Colonic mucosa (tissue), 4 donors: ENCODE measurements around the gene ATG9A. TPM values are rescaled to one million over a fixed set of nuclear protein-coding genes. Genes with fewer than 3 reads are reported as not detected.

Source experiments
- DNase-seq: peaks from one replicate; pipeline ENCODE4 v3.0.0-alpha.2; 2020
- H3K27ac ChIP-seq: fragments of 200-600 bp; one replicate; pipeline ENCODE4 v1.8.0; 2021
- H3K27me3 ChIP-seq: fragments of 200-600 bp; one replicate; pipeline ENCODE4 v1.8.0; 2021
- H3K36me3 ChIP-seq: fragments of 200-600 bp; one replicate; pipeline ENCODE4 v1.8.0; 2021
- H3K4me1 ChIP-seq: fragments of 200-600 bp; one replicate; pipeline ENCODE4 v1.8.0; 2021; ENCODE audit warnings: mild to moderate bottlenecking
- H3K4me3 ChIP-seq: fragments of 200-600 bp; one replicate; pipeline ENCODE4 v1.8.0; 2021
- H3K9ac ChIP-seq, 2 donors: one replicate each; pipeline ENCODE4 v1.7.0; 2013; ENCODE audit warnings: control low read depth in 2 of 2, low read depth in 2 of 2, low read length in 2 of 2
- H3K9me3 ChIP-seq: fragments of 200-600 bp; one replicate; pipeline ENCODE4 v1.8.0; 2021
- intact Hi-C: fragments of 100-400 bp; cut with DNase I; formaldehyde crosslinking; loops from one replicate; pipeline ENCODE4 v1.14.1; 2022
- total RNA-seq, 2 donors: library from RNA; stranded (reverse); fragmentation: NEBNext Ultra II Directional in 1 of 2; extraction: Animal tissue kit (Norgen Biotek cat#: 25700) in 1 of 2; gene quantifications; one replicate each; pipeline ENCODE4 v1.2.1, GENCODE V29; 2021
- TF ChIP-seq, protein P1 (sequence below): fragments of 200-600 bp; IDR thresholded peaks from one replicate; pipeline ENCODE4 v1.8.0; 2022; ENCODE audit warnings: antibody characterized with exemption, mild to moderate bottlenecking
- donor health status: healthy.
- donor health status: DM: no; HTN: no; CAD: no.
- donor health status: DM: no; HTN: no; CAD: no.

ATG9A gene
- total RNA-seq, 2 donors from 2014 or later: 56.4 to 63.8 TPM

DNA sequence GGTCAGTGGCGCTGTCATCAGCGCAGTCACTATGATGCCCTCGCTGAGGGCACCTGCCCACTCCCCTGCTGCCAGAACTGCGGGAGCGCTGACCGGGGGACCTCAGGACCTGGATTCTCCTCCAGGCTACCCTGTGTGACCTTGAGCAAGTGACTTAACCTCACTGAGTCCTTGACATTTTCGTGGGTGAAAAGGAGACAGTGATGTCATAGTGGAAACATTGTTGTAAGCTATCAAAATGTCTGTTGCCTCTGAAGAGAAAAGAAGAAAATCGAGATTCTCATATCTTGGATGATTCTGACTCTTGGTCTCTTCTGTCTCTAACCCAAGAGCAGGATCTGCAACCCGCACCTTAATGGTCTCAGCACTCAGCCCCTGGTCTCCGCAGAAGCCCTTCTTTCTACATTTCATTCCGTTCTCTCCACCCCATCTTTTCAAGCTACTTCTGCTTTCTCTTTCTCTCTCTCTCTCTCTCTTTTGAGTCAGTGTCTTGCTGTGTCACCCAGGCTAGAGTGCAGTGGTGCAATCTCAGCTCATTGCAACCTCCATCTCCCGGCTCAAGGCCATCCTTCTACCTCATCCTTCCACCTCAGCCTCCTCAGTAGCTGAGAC is 25.3 kb upstream of the ATG9A start:
- no peaks in the 10 kb centered on the region for H3K9me3 ChIP-seq
- peak overlapping the region; percentile 83 to 94 for H3K9ac ChIP-seq
- peak overlapping the region; percentile 81 for H3K27ac ChIP-seq
- peaks cover 19% of the 10 kb centered on the region for H3K4me1 ChIP-seq
- TF ChIP-seq, protein P1, sequence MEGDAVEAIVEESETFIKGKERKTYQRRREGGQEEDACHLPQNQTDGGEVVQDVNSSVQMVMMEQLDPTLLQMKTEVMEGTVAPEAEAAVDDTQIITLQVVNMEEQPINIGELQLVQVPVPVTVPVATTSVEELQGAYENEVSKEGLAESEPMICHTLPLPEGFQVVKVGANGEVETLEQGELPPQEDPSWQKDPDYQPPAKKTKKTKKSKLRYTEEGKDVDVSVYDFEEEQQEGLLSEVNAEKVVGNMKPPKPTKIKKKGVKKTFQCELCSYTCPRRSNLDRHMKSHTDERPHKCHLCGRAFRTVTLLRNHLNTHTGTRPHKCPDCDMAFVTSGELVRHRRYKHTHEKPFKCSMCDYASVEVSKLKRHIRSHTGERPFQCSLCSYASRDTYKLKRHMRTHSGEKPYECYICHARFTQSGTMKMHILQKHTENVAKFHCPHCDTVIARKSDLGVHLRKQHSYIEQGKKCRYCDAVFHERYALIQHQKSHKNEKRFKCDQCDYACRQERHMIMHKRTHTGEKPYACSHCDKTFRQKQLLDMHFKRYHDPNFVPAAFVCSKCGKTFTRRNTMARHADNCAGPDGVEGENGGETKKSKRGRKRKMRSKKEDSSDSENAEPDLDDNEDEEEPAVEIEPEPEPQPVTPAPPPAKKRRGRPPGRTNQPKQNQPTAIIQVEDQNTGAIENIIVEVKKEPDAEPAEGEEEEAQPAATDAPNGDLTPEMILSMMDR: no peak
- no peaks in the 10 kb centered on the region for H3K36me3 ChIP-seq
- DNase-seq: no peak
- intact Hi-C loops: no loop called here
- H3K27me3 ChIP-seq: no peaks in the 10 kb centered on the region
- peak overlapping the region; percentile 89 for H3K4me3 ChIP-seq

DNA sequence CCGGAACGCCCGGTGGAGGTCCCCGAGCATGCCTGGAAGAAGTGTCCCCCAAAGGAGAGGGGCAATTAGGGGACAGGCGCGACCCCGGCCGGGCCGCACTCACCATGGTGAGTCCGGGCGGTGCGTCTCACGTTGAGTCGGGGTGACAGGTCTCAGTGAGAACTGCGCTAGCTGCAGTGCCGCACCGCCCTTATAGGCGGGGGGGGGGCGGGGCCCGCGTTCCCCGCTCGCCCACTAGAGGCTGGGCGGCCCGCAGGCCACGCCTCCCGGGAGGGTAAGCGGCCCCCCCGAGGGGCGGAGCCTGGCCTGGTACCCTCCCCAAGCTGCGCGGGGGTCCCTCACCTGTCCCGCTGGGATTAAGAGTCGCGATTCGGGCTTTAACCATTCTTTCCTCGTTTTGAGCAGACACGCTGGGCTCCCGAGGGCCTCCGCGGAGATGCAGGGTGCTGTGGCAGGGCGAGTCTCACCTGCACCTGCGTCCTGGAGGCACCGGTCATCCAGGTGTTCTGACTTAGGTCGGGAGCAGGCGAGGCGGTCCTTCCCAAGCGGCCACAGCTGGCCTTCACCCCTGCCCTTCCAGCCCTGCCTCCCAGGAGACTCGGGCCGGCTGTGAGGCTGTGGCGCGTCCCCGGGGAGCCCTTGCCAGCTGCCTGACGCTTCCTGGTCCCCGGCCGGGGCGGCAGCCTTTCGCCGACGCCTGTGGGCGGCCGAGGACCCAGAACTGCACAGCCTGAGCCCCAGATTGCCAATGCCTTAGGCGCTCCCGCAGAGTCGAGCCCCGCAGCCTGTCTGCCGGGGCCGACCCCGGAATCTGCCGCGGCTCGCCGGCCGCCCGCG is 24.5 kb upstream of the ATG9A start, which contains the start of gene TUBA4A:
Gene TUBA4A, minus strand, starts transcription at position 166 of the 837 bp plus-strand sequence. Its CDS starts 60 bp downstream, at position 106.
- DNase-seq: peak; percentile 94
- Histone ChIP-seq H3K27me3 (no peaks in the 10 kb centered on the region), H3K27ac (peak within 1 kb of the TSS; percentile 81), H3K4me3 (peak within 1 kb of the TSS; percentile 89), H3K9ac (peak within 1 kb of the TSS; percentile 83 to 94), H3K36me3 (no peaks in the 10 kb centered on the region), H3K9me3 (no peaks in the 10 kb centered on the region), H3K4me1 (peaks cover 26% of the 10 kb centered on the region)
- intact Hi-C loops: no loop called here
- TF ChIP-seq, protein P1: peak; percentile 15

DNA sequence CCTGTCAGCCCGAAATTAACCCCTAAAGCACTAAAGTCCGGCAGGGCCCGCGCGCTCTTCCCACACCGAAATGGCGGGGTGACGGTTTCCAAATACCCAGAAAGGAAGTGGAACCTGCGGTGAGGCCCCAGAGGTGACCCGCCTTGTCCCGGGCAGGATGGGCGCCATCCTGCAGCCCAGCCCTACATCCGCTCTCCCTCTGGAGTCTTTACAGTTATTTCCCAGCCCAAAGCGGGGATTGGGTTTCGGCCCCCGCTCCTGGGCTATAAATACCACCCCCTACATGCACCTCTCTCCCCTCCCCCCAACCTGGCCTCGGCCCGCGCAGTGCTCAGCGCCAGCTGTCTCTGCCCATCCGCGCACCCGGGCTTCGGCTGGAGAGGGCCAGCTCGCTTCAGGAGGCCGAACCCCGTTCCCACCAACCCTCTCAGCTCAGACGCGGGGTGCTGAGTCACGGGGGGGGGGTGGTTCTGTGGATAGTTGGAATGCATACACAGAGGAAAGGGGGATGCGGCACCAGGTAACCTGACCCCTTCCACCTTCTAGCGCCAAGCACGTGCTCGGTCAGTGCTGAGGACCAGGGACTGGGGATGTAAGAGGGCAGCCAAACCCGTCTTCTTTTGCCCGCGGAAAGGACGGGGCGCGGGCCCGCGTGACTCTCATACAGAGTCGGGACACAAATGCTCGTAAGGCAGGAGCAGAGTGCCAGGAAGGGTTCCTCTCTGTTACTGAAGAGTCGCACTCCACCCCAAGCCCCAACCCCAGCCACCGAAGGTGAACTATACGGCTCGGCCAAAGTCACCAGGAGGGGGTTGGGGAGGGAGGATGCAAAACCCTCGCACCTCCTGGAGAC is 23.7 kb upstream of the ATG9A start, which contains the start of gene TUBA4B:
Gene TUBA4B, plus strand, starts transcription at position 344 of the 853 bp plus-strand sequence. Its CDS starts 165 bp downstream, at position 509.
- TF ChIP-seq, protein P1: no peak
- intact Hi-C loops: no loop called here
- peaks cover 26% of the 10 kb centered on the region for H3K4me1 ChIP-seq
- no peaks in the 10 kb centered on the region for H3K36me3 ChIP-seq
- peak; percentile 63 for DNase-seq
- no peaks in the 10 kb centered on the region for H3K9me3 ChIP-seq
- no peaks in the 10 kb centered on the region for H3K27me3 ChIP-seq
- H3K9ac ChIP-seq: peak within 1 kb of the TSS; percentile 83 to 94
- H3K27ac ChIP-seq: peak within 1 kb of the TSS; percentile 81
- peak within 1 kb of the TSS; percentile 89 for H3K4me3 ChIP-seq

DNA sequence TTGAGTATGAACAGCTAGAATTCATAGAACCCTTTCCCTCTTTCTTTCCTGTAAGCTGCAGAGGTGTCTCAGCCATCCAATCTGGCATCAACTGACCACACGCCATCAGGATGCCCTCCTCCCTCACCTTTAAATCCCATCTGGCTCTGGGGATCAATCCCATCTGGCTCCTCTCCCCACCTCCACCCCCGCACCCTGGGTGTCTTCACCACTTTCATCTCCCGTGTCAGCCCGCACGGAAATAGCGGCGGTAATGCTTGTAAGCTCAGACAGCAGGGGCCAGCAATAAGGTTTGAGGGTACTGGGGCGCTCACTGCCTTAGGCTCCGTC is 23.1 kb upstream of the ATG9A start:
- Histone ChIP-seq H3K9me3 (no peaks in the 10 kb centered on the region), H3K27ac (peak overlapping the region; percentile 81), H3K27me3 (no peaks in the 10 kb centered on the region), H3K9ac (peak overlapping the region in 1 of 2 donors; percentile 94), H3K4me3 (peak overlapping the region; percentile 89), H3K36me3 (no peaks in the 10 kb centered on the region), H3K4me1 (peaks cover 28% of the 10 kb centered on the region)
- TF ChIP-seq, protein P1: no peak
- DNase-seq: peak; percentile 47
- intact Hi-C loops: no loop called here

DNA sequence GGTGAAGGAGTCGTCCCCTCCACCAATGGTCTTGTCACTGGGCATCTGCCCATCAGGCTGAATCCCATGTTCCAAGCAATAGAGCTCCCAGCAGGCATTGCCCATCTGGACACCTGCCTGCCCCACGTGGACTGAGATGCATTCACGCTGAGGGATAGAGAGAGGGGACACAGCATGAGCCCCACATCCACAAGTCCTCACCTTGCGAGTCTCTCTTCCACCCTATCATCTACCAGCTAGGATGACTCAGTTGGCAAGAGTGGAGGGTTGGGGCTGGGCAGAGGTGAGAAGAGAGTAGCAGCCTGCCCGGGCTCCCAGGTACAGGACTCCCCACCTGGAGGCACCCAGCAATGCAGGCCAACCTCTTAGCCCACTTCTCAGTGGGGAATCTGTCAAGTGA is 22.6 kb upstream of the ATG9A start:
- no peaks in the 10 kb centered on the region for H3K27me3 ChIP-seq
- TF ChIP-seq, protein P1: no peak

More for the DNA sequence above, 22.6 kb upstream of the ATG9A start:
- no peaks in the 10 kb centered on the region for H3K9me3 ChIP-seq
- H3K4me1 ChIP-seq: peaks cover 32% of the 10 kb centered on the region
- peak overlapping the region; percentile 89 for H3K4me3 ChIP-seq
- H3K9ac ChIP-seq: peak overlapping the region in 1 of 2 donors; percentile 94
- peak overlapping the region; percentile 81 for H3K27ac ChIP-seq
- intact Hi-C loops: no loop called here
- no peaks in the 10 kb centered on the region for H3K36me3 ChIP-seq
- DNase-seq: peak; percentile 43
